ENCODE measurements around the gene BACH2. TPM values are rescaled to one million over a fixed set of nuclear protein-coding genes. Genes with fewer than 3 reads are reported as not detected.

The BACH2 gene
- total and polyA plus RNA-seq, 10 of the 15 experiments (the other 5 are each of a cell fraction or from before 2014, with no cell fraction given) = 0.03 to 0.28 (median 0.04) TPM; not detected in 3

DNA sequence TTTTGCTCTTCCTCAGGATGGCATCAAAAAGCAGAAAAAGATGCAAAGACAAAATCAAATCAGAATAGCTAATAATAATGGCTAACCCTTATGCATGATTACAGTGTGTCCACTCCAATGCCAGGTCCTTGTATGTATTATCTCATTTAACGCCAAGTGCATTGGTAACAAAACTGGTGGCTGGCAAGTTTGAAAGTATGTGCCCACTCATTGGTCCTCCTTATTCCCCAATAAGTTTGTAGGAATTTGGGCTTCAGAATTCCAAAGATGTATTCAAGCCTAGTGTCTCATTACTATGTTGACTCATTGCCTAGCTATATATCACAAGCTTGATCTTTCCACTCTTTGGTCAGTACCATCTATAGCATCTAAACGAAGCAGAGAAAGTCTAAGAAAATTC lies 205.8 kb downstream of the BACH2 start:
- no peak overlapping the region for H3K4me3 ChIP-seq
- CTCF ChIA-PET = interaction anchor here (0.9 kb wide), 1 partner anchor 150 kb away, joined by 3 read pairs; no protein-coding TSS in a partner anchor
- no peak overlapping the region for H3K9ac ChIP-seq (ENCODE audit: control insufficient read depth, insufficient read depth, low read length)
- no peak overlapping the region for H3K27ac ChIP-seq (ENCODE audit: control insufficient read depth, insufficient read depth)
- POLR2A ChIA-PET = no interaction called here
- no peaks in the 10 kb centered on the region for H3K36me3 ChIP-seq (ENCODE audit: control insufficient read depth in 2 of 2, insufficient read depth in 2 of 2, low read length in 1 of 2)
- H3K79me2 ChIP-seq (ENCODE audit: control insufficient read depth, insufficient read depth, low read length) = no peaks in the 10 kb centered on the region
- intact Hi-C loops (cut with micrococcal nuclease; ENCODE audit: unreplicated experiment) (no loop called here), in situ Hi-C loops (cut with MboI) (no loop called here)
- RAD21 ChIA-PET (ENCODE audit: unreplicated experiment) = no interaction called here
- no peaks in the 10 kb centered on the region for H3K9me3 ChIP-seq (replicated peaks; ENCODE audit: control insufficient read depth, insufficient read depth, low read length)
- no peak for DNase-seq (ENCODE audit: low read depth, low spot score)
- H3K4me1 ChIP-seq (ENCODE audit: control insufficient read depth, insufficient read depth, low read length) = no peaks in the 10 kb centered on the region
- H2AFZ ChIP-seq (ENCODE audit: control insufficient read depth, low read depth, low read length) = no peak overlapping the region
- H4K20me1 ChIP-seq (ENCODE audit: control insufficient read depth, insufficient read depth) = no peaks in the 10 kb centered on the region
- TF ChIP-seq TCF3 (IDR thresholded peaks at IDR 0.05; ENCODE audit: borderline replicate concordance, insufficient read depth, low read depth, low read length) (no peak), RB1 (IDR thresholded peaks at IDR 0.05; ENCODE audit: borderline replicate concordance) (no peak), PAX8 (IDR thresholded peaks at IDR 0.05) (no peak), MEF2A (IDR thresholded peaks at IDR 0.05; ENCODE audit: insufficient read depth, low read depth, low read length) (no peak), GABPA (IDR thresholded peaks at IDR 0.05; ENCODE audit: low read depth) (no peak), MYB (IDR thresholded peaks at IDR 0.05; ENCODE audit: borderline replicate concordance, low read depth, low read length) (no peak), ETV6 (conservative IDR thresholded peaks at IDR 0.05 in 1 of 2, IDR thresholded peaks at IDR 0.05 in 1 of 2; ENCODE audit: borderline replicate concordance in 1 of 2, low read depth in 1 of 2) (no peak), ZZZ3 (IDR thresholded peaks at IDR 0.05; ENCODE audit: control insufficient read depth, insufficient read length, low read depth) (no peak), YBX1 (IDR thresholded peaks at IDR 0.05) (no peak), RBBP5 (conservative IDR thresholded peaks at IDR 0.05) (no peak), CEBPB (IDR thresholded peaks at IDR 0.05; ENCODE audit: borderline replicate concordance in 1 of 2, low read depth in 2 of 2, low read length in 2 of 2) (no peak)
- TF ChIP-seq, protein P1, sequence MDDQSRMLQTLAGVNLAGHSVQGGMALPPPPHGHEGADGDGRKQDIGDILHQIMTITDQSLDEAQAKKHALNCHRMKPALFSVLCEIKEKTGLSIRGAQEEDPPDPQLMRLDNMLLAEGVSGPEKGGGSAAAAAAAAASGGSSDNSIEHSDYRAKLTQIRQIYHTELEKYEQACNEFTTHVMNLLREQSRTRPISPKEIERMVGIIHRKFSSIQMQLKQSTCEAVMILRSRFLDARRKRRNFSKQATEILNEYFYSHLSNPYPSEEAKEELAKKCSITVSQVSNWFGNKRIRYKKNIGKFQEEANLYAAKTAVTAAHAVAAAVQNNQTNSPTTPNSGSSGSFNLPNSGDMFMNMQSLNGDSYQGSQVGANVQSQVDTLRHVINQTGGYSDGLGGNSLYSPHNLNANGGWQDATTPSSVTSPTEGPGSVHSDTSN (IDR thresholded peaks at IDR 0.05; ENCODE audit: insufficient replicate concordance, low read depth, low read length) = no peak
- TF ChIP-seq, protein P2, sequence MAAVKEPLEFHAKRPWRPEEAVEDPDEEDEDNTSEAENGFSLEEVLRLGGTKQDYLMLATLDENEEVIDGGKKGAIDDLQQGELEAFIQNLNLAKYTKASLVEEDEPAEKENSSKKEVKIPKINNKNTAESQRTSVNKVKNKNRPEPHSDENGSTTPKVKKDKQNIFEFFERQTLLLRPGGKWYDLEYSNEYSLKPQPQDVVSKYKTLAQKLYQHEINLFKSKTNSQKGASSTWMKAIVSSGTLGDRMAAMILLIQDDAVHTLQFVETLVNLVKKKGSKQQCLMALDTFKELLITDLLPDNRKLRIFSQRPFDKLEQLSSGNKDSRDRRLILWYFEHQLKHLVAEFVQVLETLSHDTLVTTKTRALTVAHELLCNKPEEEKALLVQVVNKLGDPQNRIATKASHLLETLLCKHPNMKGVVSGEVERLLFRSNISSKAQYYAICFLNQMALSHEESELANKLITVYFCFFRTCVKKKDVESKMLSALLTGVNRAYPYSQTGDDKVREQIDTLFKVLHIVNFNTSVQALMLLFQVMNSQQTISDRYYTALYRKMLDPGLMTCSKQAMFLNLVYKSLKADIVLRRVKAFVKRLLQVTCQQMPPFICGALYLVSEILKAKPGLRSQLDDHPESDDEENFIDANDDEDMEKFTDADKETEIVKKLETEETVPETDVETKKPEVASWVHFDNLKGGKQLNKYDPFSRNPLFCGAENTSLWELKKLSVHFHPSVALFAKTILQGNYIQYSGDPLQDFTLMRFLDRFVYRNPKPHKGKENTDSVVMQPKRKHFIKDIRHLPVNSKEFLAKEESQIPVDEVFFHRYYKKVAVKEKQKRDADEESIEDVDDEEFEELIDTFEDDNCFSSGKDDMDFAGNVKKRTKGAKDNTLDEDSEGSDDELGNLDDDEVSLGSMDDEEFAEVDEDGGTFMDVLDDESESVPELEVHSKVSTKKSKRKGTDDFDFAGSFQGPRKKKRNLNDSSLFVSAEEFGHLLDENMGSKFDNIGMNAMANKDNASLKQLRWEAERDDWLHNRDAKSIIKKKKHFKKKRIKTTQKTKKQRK (IDR thresholded peaks at IDR 0.05; ENCODE audit: low read depth, low read length) = no peak
- ATAC-seq = no peak
- peaks cover 0 to 2% of the 10 kb centered on the region in 2 experiments; a peak in 2 of 4 replicates for H3K27me3 ChIP-seq (replicated peaks in 1 of 2; ENCODE audit: control insufficient read depth in 2 of 2, insufficient read depth in 2 of 2, low read length in 1 of 2)
- H3K4me2 ChIP-seq (ENCODE audit: control insufficient read depth, insufficient read depth) = no peak overlapping the region
- no TSS peak for BruUV-seq (replicated peaks)
- SMC1A ChIA-PET (ENCODE audit: uncharacterized antibody, unreplicated experiment) = interaction anchor here (1.0 to 1.2 kb wide), 2 partner anchors 8 to 27 kb away, joined by 3 read pairs; no protein-coding TSS in a partner anchor
- no peak for FAIRE-seq
- WGBS (ENCODE audit: insufficient coverage, insufficient replicate concordance, low lambda C conversion rate, missing lambda C conversion rate) = 48% methylated on average over 2 of the region's 2 CpGs
